GM12875 (cell line): ENCODE results near the gene OR2Y1.
"Not testable (repeated sequence)": the region's sequence is repeated elsewhere in the genome, so short reads cannot be mapped to it uniquely, and the experiment has no call there.

ENCODE experiments used
- H3K4me3 ChIP-seq: one replicate; pipeline ENCODE4 v1.5.1; 2011; ENCODE audit warnings: low read depth, low read length, control low read depth
- CTCF ChIP-seq: IDR thresholded peaks from 2 replicates; pipeline ENCODE4 v1.5.1; 2011; ENCODE audit warnings: low read depth, mild to moderate bottlenecking, control low read depth, inconsistent platforms, low read length, moderate library complexity, borderline replicate concordance; ENCODE audit not compliant: insufficient read depth

The OR2Y1 gene

GRCh38 chr5:180784497-180785097, 44.7 kb upstream of the OR2Y1 start:
- TF ChIP-seq CTCF: peak; percentile 72
- no peak overlapping the region for H3K4me3 ChIP-seq

GRCh38 chr5:180783340-180784052, 43.6 kb upstream of the OR2Y1 start:
- TF ChIP-seq CTCF: no peak
- no peak overlapping the region for H3K4me3 ChIP-seq

GRCh38 chr5:180782748-180783147, 42.9 kb upstream of the OR2Y1 start:
- TF ChIP-seq CTCF: no peak

GRCh38 chr5:180781900-180782326, 42.1 kb upstream of the OR2Y1 start:
- not testable (repeated sequence) for H3K4me3 ChIP-seq

More at GRCh38 chr5:180782748-180783147, 42.9 kb upstream of the OR2Y1 start:
- H3K4me3 ChIP-seq: no peak overlapping the region

- no peak overlapping the region for H3K4me3 ChIP-seq
- TF ChIP-seq CTCF: no peak
Measured at GRCh38 chr5:180779985-180780610, 40.2 kb upstream of the OR2Y1 start.

- TF ChIP-seq CTCF: no peak
Measured at GRCh38 chr5:180777475-180777874, 37.6 kb upstream of the OR2Y1 start.

GRCh38 chr5:180776376-180776775, 36.5 kb upstream of the OR2Y1 start:
- H3K4me3 ChIP-seq: no peak overlapping the region
- no peak for TF ChIP-seq CTCF

More at GRCh38 chr5:180777475-180777874, 37.6 kb upstream of the OR2Y1 start:
- no peak overlapping the region for H3K4me3 ChIP-seq
